ENCODE measurements around the gene ZNF839.

ZNF839 gene

DNA sequence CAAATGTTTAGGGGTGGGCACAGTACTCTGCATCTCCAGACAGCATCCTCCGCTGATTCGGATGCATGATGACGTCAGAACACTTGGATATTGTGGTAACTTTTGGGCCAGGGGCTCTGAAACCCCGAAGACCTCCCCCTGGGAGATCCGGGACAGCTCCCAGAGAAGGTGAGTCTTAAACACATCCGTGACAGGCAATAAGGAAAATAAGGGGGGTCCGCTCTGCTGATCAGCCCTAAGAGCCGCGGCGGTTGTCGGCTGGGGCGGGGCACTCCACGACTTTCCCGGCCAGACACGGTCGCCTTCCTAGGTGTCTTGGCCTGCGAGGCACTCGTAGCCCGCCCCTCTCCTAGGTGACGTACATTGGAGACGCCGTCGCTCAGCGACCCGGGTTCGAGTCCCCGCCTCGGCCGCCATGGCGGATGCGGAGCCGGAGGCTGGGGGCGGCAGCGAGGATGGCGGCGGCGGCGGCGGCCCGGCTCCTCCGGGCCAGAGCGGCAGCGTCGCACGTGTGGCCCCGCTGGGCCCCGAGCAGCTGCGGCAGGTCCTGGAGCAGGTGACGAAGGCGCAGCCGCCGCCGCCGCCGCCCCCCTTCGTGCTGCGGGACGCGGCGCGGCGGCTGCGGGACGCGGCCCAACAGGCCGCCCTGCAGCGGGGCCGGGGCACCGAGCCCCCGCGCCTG lies at the start of gene ZNF839:
TSS of gene ZNF839 (plus strand) at position 396 of the 682 bp plus-strand sequence. CDS start at position 416, 20 bp downstream.
- DNase-seq: peak; percentile 97

DNA sequence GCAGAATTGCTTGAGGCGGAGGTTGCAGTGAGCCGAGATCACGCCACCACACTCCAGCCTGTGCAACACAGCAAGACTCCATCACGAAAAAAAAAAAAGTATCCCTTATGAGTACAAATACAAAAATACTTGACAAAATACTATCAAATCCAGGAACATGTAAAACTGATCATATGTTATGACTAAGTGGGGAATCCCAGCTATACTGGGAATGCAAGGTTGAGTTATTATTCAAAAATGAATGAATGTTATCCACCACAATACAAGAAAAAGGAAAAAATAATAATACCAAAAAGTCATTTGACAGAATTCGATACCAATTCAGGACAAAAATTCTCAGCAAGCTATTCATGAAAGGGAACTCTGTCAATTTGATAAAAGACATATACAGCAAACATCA lies 47.2 kb upstream of the ZNF839 start:
- no peak for DNase-seq

DNA sequence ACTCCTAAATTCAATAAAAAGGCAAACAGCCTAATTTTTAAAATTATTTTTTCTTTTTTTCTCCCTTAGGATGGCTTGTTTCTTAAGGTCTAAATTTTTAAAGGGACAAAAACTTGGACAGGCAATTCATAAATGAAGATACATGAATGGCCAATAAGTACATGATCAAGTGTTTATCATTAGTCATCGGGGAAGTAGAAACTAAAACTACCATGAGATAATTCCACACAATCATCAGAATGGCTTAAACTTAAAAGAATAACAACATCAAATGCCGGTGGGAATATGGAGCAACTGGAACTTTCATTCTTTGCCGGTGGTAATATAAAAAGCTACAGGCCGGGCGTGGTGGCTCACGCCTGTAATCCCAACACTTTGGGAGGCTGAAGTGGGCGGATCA lies 43.7 kb upstream of the ZNF839 start:
- no peak for DNase-seq

DNA sequence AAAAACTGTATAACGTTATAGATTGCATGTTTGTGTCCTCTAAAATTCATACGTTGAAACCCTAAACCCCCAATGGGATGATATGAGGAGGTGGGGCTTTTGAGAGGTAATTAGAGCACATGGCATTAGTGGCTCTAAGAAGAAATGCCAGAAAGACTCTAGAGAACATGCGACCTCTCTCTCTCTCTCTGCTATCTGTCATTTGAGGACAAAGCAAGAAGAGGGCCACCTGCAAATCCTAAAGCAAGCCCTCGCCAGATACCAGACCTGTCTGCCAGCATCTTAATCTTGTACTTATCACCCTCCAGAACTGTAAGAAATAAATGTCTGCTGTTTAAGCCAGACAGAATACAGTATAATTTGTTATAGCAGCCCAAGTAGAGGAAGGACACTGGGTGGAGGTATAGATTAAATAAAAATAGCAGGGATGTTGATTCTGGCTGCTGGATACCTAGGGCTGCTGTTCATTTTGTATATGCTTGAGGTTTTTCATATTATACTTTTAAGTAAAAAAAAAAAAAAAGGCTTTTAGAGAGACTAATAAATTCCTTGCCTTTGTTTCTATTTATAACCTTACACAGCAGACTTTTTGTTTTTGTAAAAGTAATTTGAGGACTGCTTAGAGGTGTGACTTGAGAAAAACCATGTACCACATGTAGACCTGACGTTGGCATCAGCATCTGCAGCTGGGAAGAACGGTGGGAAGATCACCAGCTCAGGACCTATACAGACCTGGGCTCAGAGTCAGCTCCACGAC lies 41.5 kb upstream of the ZNF839 start:
- DNase-seq: no peak

DNA sequence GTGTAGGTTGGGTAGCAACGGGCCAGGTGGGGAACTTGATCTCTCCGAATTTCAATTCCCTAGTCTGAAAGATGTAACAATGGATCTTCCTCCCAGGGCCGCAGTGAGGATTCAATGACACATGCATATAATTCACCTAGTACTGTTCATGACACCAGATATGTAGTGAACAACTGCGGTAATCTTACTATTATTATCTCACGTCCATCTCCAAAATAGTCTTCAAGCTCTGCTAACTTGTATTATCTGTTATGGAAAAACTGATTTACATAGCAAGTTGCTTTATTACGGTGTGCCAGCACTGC lies 41.0 kb upstream of the ZNF839 start:
- no peak for DNase-seq

DNA sequence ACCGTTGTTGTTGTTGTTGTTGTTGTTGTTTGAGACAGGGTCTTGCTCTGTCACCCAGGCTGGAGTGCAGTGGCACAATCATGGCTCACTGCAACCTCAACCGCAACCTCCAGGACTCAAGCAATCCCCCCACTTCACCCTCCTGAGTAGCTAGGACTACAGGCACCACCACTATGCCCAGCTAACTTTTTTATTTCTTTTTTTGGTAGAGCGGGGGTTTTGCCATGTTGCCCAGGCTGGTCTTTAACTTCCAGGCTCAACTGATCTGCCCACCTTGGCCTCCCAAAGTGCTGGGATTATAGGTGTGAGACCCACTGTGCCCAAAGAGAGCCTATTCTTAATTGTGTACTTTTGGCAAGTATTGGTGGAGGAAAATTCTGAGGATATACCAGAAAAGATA lies 40.3 kb upstream of the ZNF839 start:
- no peak for DNase-seq

DNA sequence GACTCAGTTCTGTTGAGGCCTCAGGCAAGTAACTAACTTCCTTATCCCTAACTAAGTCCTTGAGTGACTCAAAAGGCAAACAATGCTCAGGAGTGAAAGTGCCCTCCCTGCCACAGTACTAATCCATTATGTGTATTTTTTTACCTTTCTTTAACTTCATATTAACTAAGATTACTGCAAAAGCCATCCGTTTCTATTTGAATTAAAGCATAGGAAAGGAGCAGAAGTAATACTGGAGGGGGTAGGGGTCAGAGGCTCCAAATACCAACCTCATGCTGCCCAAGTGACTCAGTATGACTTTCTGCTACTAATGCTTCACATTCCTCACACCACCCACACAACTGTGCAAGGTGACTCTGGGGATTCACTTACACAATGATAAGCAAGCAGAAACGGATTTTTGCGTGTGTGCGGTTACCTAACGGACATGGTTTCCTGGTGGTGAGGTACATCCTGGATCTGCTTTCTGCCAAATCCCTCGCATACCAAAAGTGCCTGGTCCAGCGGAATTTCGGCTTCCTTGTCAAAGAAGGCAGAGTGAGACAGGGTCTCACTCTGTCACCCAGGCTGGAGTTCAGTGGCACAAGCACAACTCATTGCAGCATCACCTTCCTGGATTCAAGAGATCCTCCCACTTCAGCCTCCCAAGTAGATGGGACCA lies 39.7 kb upstream of the ZNF839 start:
- no peak for DNase-seq

DNA sequence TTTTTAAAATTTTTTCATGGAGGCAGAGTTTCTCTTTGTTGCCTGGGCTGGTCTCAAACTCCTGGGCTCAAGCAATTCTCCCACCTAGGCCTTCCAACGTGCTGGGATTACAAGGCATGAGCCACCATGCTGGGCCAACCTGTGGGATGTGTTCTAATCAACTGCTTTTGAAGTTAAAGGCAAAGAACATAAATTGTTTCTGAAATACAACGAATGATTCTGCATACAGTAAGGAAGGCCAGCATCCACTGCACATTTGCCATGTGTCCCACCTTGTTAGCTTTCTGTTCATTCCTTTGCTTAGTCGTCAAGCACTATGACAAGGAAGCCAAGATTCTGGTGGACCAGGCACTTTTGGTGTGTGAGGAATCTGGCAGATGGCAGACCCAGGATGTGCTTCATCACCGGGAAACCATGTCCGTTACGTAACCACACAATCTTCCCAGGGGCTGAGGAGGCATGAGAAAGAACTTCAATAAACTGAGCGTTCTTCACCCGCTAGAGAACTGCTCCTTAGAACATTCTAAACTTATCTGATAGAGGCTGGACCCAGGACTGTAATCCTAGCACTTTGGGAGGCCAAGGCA lies 39.1 kb upstream of the ZNF839 start:
- DNase-seq: no peak

DNA sequence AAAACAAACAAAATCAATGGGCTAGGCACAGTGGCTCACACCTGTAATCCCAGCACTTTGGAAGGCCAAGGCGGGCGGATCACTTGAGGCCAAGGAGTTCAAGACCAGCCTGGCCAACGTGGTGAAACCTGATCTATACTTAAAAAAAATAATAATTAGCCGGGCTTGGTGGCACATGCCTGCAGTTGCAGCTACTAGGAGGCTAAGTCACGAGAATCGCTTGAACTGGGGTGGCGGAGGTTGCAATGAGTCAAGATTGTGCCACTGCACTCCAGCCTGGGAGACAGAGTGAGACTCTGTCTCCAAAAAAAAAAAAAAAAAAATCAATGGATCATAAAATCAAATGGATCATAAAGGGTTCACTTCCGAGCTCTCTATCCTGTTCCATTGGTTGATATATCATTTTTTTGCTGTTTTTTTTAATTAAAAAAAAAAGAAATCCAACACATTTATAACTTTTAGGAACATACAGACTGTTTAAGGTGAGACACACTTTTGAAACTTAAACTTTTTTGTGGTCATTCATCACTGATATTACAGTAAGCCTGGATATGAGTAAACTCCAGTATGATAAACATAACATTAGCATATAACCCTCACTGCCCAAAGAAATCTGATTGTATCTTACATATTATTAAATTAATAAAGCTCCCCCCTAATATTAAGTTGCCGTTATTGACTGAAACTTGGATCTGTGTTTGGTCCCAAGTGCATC lies 36.6 kb upstream of the ZNF839 start:
- no peak for DNase-seq

DNA sequence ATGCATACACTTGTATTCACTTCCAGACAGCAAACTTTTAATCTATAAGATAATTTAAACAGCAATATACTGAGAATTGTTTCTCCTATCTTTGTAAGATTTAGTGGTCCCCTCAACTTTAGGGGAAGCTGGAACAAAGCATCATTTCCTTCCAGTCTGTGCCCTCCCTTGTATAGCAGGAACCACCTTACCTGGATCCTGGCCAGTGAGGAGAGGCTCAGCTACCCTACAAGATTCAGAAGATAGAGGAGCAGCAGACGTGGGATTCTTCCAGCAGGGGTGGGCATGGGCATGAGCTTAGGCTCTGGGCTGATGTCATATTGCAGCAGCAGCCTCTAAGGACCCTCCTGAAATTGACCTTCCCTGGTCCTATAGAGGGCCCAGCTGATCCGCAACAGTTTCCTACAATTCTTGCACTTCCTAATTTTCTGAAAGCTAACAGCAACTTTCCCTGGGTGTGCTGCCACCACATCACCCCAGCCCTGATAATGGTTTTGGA lies 35.9 kb upstream of the ZNF839 start:
- DNase-seq: no peak

DNA sequence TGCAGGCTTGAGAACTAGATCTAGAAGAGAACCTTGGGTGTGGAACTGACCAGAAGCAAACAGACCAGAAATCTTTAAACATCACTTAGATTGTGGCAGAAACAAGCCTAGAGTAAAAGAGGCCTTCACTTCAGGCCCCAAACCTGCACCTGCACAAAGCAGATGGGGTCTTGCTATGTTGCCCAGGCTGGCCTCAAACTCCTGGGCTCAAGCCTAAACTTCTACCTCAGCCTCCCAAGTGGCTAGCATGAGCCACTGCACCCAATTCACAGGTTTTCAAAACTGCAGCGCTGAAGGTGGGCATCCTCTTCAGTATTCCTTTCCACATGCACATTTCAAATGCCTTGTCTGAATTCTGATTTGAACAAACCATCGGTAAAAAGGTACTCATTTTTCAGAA lies 34.4 kb upstream of the ZNF839 start:
- no peak for DNase-seq

DNA sequence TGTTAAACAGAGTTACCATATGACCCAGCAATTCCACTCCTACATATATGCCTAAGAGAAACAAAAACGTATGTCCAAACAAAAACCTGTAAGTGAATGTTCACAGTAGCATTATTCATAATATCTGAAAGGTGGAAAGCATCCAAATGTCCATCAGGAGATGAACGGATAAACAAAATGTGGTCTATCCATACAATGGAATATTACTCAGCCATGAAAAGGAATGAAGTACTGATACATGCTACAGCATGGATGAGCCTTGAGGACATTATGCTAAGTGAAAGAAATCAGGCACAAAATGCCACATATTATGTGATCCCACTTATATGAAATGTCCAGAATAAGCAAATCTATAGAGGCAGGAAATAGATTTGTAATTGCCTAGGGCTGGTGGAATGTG lies 31.4 kb upstream of the ZNF839 start:
- DNase-seq: no peak

DNA sequence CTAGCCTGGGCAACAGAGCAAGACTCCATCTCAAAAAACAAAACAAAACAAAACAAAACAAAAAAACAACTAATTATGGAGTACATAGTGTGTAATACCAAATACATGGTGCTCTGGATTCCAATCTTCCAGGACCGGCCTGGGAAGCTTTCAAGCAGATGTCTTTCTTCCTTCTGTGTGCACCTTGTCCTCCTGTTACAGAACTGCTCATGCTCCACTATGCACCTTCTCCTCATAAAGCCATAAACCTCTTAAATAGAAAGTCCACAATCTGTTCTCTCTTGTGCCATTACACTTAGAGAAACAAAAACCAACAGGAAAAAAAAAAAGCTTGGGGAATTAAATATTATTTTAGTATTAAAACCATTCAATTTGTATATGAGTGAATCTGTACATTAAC lies 27.1 kb upstream of the ZNF839 start:
- no peak for DNase-seq

DNA sequence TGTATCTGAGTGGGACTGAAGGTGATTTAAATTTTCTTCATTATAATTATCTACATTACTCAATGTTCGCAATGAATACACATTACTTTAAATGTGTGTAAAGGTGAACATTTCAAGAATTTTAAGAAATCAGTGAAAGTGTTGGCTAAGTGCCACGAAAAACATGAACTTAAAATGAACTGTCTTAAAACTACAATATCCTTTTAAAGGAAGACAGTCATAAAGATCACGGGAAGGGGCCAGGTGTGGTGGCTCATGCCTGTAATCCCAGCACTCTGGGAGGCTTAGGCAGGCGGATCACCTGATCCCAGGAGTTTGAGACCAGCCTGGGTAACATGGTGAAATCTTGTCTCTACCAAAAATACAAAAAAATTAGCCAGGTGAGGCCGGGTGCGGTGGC lies 25.8 kb upstream of the ZNF839 start:
- no peak for DNase-seq

DNA sequence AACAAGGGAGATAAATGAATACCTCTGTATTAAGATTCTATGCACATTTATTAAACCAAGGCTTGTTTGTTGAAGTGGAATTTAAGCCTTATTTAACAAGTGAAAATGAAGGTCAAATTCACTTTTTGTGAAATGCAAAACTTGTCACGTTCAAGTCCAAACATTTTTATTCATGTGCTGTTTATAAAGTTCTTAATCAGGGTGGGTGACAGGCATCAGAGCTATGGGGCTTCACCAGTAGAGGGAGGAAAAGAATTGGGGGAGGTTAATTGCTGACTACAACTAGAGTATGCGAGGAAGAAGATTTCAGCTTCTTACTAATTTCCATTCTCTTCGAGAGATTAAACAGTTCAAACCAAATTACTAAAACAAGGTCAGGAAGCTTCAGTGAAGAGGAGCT lies 24.3 kb upstream of the ZNF839 start:
- peak; percentile 45 for DNase-seq

DNA sequence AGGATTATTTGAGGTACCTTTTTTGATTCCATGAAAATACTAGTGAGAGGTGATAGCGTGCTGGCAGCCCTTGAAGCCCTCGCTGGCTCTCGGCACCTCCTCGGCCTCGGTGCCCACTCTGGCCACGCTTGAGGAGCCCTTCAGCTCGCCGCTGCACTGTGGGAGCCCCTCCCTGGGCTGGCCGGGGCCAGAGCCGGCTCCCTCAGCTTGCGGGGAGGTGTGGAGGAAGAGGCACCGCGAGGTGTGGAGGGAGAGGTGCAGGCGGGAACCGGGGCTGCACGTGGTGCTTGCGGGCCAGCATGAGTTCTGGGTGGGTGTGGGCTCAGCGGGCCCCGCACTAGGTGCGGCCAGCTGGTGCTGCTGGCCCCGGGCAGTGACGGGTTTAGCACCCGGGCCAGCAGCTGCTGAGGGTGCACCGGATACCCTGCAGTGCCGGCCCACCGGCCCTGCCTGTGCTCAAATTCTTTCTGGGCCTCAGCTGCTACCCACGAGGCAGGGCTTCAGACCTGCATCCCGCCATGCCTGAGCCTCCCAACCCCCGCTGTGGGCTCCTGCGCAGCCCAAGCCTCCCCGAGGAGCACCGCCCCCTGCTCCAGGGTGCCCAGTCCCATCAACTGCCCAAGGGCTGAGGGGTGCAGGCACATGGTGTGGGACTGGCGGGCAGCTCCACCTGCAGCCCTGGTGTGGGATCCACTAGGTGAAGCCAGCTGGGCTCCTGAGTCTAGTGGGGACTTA lies 21.9 kb upstream of the ZNF839 start:
- no peak for DNase-seq

DNA sequence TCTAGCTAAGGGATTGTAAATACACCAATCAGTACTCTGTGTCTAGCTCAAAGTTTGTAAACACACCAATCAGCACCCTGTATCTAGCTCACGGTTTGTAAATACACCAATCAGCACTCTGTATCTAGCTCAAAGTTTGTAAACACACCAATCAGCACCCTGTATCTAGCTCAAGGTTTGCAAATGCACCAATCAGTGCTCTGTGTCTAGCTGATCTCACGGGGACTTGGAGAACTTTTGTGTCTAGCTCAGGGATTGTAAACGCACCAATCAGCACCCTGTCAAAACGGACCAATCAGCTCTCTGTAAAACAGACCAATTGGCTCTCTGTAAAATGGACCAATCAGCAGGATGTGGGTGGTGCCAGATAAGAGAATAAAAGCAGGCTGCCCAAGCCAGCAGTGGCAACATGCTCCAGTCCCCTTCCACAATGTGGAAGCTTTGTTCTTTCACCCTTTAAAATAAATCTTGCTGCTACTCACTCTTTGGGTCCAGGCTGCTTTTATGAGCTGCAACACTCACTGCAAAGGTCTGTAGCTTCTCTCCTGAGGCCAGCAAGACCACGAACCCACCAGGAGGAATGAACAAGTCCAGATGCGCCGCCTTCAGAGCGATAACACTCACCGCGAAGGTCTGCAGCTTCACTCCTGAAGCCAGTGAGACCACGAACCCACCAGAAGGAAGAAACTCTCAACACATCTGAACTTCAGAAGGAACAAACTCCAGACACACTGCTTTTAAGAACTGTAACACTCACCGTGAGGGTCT lies 21.1 kb upstream of the ZNF839 start:
- DNase-seq: peak; percentile 74

DNA sequence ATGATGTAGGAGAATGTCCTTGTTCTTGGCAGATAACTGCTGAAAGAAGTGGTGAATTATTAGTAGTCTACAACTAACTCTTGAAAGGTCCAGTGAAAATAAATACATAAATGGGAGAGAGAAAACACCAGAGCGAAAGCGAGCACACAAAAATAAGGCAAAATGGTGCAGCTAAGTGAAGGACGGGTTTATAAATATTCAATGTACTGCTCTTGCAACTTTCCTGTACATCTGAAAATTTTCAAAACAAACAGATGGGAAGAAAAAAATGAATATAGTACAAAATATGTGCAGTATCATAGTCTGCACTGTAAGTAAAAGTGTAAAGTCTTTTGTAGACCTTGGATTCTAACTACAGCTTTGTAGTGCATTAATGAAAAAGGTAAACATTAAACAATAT lies 15.9 kb upstream of the ZNF839 start:
- no peak for DNase-seq

DNA sequence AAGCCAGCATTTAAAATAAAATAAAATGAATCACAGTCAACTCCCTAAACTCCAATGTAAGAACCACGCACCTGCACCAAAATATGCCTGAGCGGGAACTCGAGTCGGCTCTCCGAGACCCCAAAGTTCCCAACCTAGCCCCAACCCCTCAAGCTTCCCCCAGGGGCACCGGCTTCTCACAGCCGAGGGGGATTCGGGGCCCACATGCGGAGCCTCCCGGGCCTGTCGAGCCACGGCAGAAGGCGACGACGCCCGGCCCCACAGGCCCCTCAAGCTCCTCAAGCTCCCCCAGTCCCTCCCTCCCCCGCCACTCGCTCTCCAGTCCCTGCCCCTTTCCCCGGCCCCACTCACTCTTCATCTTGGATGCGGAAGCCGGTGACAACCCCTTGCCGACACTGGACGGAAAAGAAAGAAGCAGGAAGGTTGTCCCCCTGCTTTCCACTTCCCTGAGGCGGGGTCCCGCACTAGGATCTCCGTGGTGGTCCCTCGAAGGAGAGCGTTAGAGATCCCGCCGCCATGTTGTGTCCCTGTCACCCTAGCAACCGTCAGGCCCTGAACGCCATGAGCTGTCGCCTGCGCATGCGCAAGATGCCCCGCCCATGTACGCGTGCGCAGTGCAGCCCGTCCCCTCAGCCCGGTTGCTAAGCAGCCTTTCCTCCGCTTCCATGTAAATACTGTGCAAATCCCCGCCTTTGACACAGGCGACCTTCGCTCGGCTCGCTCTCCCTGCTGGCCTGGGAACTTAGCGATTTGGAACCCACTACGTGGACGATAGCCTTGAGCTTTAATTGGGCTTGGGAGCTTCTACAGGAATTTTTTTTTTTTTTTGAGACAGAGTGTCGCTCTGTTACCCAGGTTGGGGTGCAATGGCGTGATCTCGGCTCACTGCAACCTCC lies 14.7 kb upstream of the ZNF839 start, which contains the start of gene MOK:
TSS of gene MOK (minus strand) at position 554 of the 896 bp plus-strand sequence. CDS start at position 358, 196 bp downstream.
- peak; percentile 98 for DNase-seq
